ENCODE measurements around the gene DBH. TPM values are rescaled to one million over a fixed set of nuclear protein-coding genes. Genes with fewer than 3 reads are reported as not detected.

DBH gene
- total and polyA plus RNA-seq, 7 donors: 0.01 TPM; not detected in 6

- TF ChIP-seq CTCF (IDR thresholded peaks at IDR 0.05): no peak
- no peak for TF ChIP-seq POLR2A (IDR thresholded peaks at IDR 0.05)
- no peak for TF ChIP-seq POLR2AphosphoS5 (IDR thresholded peaks at IDR 0.05)
- TF ChIP-seq EP300 (IDR thresholded peaks at IDR 0.05): no peak
- no peak for DNase-seq
- 64 to 83% methylated on average over 9 of the region's 9 CpGs for WGBS, 2 donors
- H3K4me3 ChIP-seq: no peak overlapping the region
- H3K4me1 ChIP-seq: no peaks in the 10 kb centered on the region
- no peak overlapping the region for H3K27ac ChIP-seq
- no peaks in the 10 kb centered on the region for H3K36me3 ChIP-seq
- intact Hi-C loops (cut with DNase I): no loop called here
- no peaks in the 10 kb centered on the region for H3K9me3 ChIP-seq
- H3K27me3 ChIP-seq: peaks cover 0 to 12% (median 0%) of the 10 kb centered on the region in 3 donors
Observed at GRCh38 chr9:133666387-133666786, 30.2 kb downstream of the DBH start.

- Histone ChIP-seq H3K4me3 (no peak overlapping the region), H3K9me3 (no peaks in the 10 kb centered on the region), H3K4me1 (no peaks in the 10 kb centered on the region), H3K36me3 (no peaks in the 10 kb centered on the region), H3K27me3 (peaks cover 0 to 8% (median 0%) of the 10 kb centered on the region in 3 donors), H3K27ac (no peak overlapping the region)
- TF ChIP-seq POLR2A (IDR thresholded peaks at IDR 0.05): no peak
- TF ChIP-seq CTCF (IDR thresholded peaks at IDR 0.05): no peak
- no peak for TF ChIP-seq POLR2AphosphoS5 (IDR thresholded peaks at IDR 0.05)
- no peak for TF ChIP-seq EP300 (IDR thresholded peaks at IDR 0.05)
- WGBS, 2 donors: 65 to 78% methylated on average over 11 of the region's 11 CpGs
- no peak for DNase-seq
- intact Hi-C loops (cut with DNase I): no loop called here
Observed at GRCh38 chr9:133666845-133667244, 30.7 kb downstream of the DBH start.

- Histone ChIP-seq H3K36me3 (no peaks in the 10 kb centered on the region), H3K9me3 (no peaks in the 10 kb centered on the region), H3K4me3 (no peak overlapping the region), H3K27me3 (no peaks in the 10 kb centered on the region), H3K27ac (no peak overlapping the region), H3K4me1 (no peaks in the 10 kb centered on the region)
- WGBS, 2 donors: 58 to 68% methylated on average over 17 of the region's 17 CpGs
- intact Hi-C loops (cut with DNase I): no loop called here
- DNase-seq: no peak
- no peak for TF ChIP-seq EP300 (IDR thresholded peaks at IDR 0.05)
- no peak for TF ChIP-seq POLR2A (IDR thresholded peaks at IDR 0.05)
- TF ChIP-seq POLR2AphosphoS5 (IDR thresholded peaks at IDR 0.05): no peak
- TF ChIP-seq CTCF (IDR thresholded peaks at IDR 0.05): no peak
Observed at GRCh38 chr9:133667759-133668450, 31.7 kb downstream of the DBH start.

GRCh38 chr9:133669182-133669801, 33.1 kb downstream of the DBH start:
- Histone ChIP-seq H3K4me1 (no peaks in the 10 kb centered on the region), H3K9me3 (no peaks in the 10 kb centered on the region), H3K27me3 (no peaks in the 10 kb centered on the region), H3K27ac (no peak overlapping the region), H3K36me3 (no peaks in the 10 kb centered on the region), H3K4me3 (no peak overlapping the region)
- WGBS, 2 donors: 78 to 86% methylated on average over 15 of the region's 16 CpGs
- TF ChIP-seq POLR2A (IDR thresholded peaks at IDR 0.05): no peak
- intact Hi-C loops (cut with DNase I): no loop called here
- DNase-seq: no peak

- H3K27ac ChIP-seq: no peak overlapping the region
- no peaks in the 10 kb centered on the region for H3K4me1 ChIP-seq
- intact Hi-C loops (cut with DNase I): no loop called here
- 91 to 96% methylated on average over 17 of the region's 17 CpGs for WGBS, 2 donors
- no peak for DNase-seq
- H3K9me3 ChIP-seq: no peaks in the 10 kb centered on the region
- H3K27me3 ChIP-seq: no peaks in the 10 kb centered on the region
- H3K4me3 ChIP-seq: no peak overlapping the region
- TF ChIP-seq POLR2A (IDR thresholded peaks at IDR 0.05) (no peak), POLR2AphosphoS5 (IDR thresholded peaks at IDR 0.05) (no peak), CTCF (IDR thresholded peaks at IDR 0.05) (no peak), EP300 (IDR thresholded peaks at IDR 0.05) (no peak)
- no peaks in the 10 kb centered on the region for H3K36me3 ChIP-seq
Observed at GRCh38 chr9:133670466-133670865, 34.3 kb downstream of the DBH start.

Data from sigmoid colon (tissue), 7 donors.